ENCODE data around the gene ZNF573.

DNA sequence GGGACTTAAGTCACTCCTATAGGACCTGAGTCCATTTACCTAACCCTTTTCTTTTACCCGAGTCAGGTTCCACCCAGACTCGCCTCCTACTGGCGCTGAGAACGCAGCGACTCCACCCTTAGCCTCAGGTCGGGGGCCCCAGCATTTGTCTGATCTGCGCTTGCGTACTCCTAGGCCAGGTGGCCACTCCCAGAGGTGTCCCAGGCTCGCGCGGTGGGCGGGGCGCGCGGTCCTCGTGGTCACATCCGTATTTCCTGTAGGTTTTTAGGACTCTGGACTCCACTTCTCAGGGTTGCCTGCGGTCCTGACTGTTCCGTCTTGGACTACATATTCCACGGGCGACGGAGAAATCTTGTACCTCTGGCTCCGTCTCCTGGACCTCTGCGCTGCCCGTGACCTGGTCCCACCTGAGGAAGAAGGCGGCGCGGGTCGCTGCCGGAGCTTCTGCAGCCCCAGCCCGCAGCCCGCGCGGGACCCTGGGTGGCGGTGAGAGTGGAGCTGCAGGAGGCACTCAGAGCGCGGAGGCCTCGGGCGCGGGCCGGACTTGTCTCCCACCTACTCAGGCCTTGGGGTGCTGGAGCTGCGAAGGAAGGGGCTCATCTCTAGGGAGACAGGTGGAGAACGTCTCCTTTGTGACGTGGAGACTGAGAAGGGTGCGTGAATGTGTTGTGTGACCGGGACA is 11.0 kb upstream of the ZNF573 start:
- TF ChIP-seq, protein P1, sequence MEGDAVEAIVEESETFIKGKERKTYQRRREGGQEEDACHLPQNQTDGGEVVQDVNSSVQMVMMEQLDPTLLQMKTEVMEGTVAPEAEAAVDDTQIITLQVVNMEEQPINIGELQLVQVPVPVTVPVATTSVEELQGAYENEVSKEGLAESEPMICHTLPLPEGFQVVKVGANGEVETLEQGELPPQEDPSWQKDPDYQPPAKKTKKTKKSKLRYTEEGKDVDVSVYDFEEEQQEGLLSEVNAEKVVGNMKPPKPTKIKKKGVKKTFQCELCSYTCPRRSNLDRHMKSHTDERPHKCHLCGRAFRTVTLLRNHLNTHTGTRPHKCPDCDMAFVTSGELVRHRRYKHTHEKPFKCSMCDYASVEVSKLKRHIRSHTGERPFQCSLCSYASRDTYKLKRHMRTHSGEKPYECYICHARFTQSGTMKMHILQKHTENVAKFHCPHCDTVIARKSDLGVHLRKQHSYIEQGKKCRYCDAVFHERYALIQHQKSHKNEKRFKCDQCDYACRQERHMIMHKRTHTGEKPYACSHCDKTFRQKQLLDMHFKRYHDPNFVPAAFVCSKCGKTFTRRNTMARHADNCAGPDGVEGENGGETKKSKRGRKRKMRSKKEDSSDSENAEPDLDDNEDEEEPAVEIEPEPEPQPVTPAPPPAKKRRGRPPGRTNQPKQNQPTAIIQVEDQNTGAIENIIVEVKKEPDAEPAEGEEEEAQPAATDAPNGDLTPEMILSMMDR (IDR thresholded peaks at IDR 0.05) = no peak
- no peak for TF ChIP-seq POLR2A (IDR thresholded peaks at IDR 0.05)

All from adrenal gland (tissue), 5 donors.